ENCODE results near the gene JMJD7. TPM values are rescaled to one million over a fixed set of nuclear protein-coding genes. Genes with fewer than 3 reads are reported as not detected.

Gene JMJD7
- total and polyA plus RNA-seq, 5 donors from 2014 or later: 17.0 to 42.2 (median 25.9) TPM

- Histone ChIP-seq H3K4me3 (ENCODE audit: low read depth, low read length) (no peak overlapping the region), H3K4me1 (ENCODE audit: control insufficient read depth, insufficient read depth, low read length, poor library complexity, severe bottlenecking) (peaks cover 13% of the 10 kb centered on the region), H3K9me3 (ENCODE audit: control insufficient read depth in 2 of 2, low read length in 2 of 2) (no peaks in the 10 kb centered on the region), H3K27ac (ENCODE audit: insufficient read depth, low read length, poor library complexity, severe bottlenecking) (no peak overlapping the region), H3K27me3 (ENCODE audit: control insufficient read depth, insufficient read depth, low read length) (no peaks in the 10 kb centered on the region), H3K36me3 (ENCODE audit: control insufficient read depth, insufficient read depth, low read length) (no peaks in the 10 kb centered on the region)
- Mint-ChIP-seq H3K4me3 (no peak overlapping the region), H3K27me3 (no peaks in the 10 kb centered on the region), H3K36me3 (peaks cover 6% of the 10 kb centered on the region), H3K4me1 (peaks cover 13 to 66% (median 48%) of the 10 kb centered on the region in 4 donors), H3K9me3 (no peaks in the 10 kb centered on the region), H3K27ac (no peak overlapping the region)
- no peak for DNase-seq
- no peak for ATAC-seq (ENCODE audit: low read depth in 2 of 2)
These were observed 33.8 kb upstream of the JMJD7 start for GRCh38 chr15:41794081-41794480.

GRCh38 chr15:41795996-41796856 is 31.7 kb upstream of the JMJD7 start:
- H3K36me3 ChIP-seq (ENCODE audit: control insufficient read depth, insufficient read depth, low read length): peaks cover 13% of the 10 kb centered on the region
- no peaks in the 10 kb centered on the region for H3K9me3 ChIP-seq (ENCODE audit: control insufficient read depth in 2 of 2, low read length in 2 of 2)
- H3K27me3 ChIP-seq (ENCODE audit: control insufficient read depth, insufficient read depth, low read length): no peaks in the 10 kb centered on the region
- H3K4me1 ChIP-seq (ENCODE audit: control insufficient read depth, insufficient read depth, low read length, poor library complexity, severe bottlenecking): peaks cover 2% of the 10 kb centered on the region
- H3K4me3 ChIP-seq (ENCODE audit: low read depth, low read length): no peak overlapping the region
- Mint-ChIP-seq H3K4me3 (no peak overlapping the region), H3K27ac (peak overlapping the region in 2 of 3 donors; percentile 26 to 52), H3K36me3 (peaks cover 16% of the 10 kb centered on the region), H3K27me3 (no peaks in the 10 kb centered on the region), H3K9me3 (no peaks in the 10 kb centered on the region), H3K4me1 (peaks cover 6 to 51% (median 33%) of the 10 kb centered on the region in 4 donors)
- H3K27ac ChIP-seq (ENCODE audit: insufficient read depth, low read length, poor library complexity, severe bottlenecking): no peak overlapping the region
- ATAC-seq (ENCODE audit: low read depth in 2 of 2) (no peak), DNase-seq (no peak)

GRCh38 chr15:41797201-41797944 is 30.5 kb upstream of the JMJD7 start:
- H3K9me3 Mint-ChIP-seq: no peaks in the 10 kb centered on the region
- peaks cover 17% of the 10 kb centered on the region for H3K36me3 Mint-ChIP-seq
- H3K4me1 ChIP-seq (ENCODE audit: control insufficient read depth, insufficient read depth, low read length, poor library complexity, severe bottlenecking): no peaks in the 10 kb centered on the region
- H3K27me3 Mint-ChIP-seq: no peaks in the 10 kb centered on the region
- H3K4me1 Mint-ChIP-seq: peaks cover 6 to 40% (median 29%) of the 10 kb centered on the region in 4 donors
- no peak for DNase-seq
- H3K27me3 ChIP-seq (ENCODE audit: control insufficient read depth, insufficient read depth, low read length): no peaks in the 10 kb centered on the region
- ATAC-seq (ENCODE audit: low read depth in 2 of 2): no peak
- no peak overlapping the region for H3K27ac ChIP-seq (ENCODE audit: insufficient read depth, low read length, poor library complexity, severe bottlenecking)
- peaks cover 15% of the 10 kb centered on the region for H3K36me3 ChIP-seq (ENCODE audit: control insufficient read depth, insufficient read depth, low read length)
- H3K27ac Mint-ChIP-seq: peak overlapping the region in 2 of 3 donors; percentile 23 to 82
- H3K9me3 ChIP-seq (ENCODE audit: control insufficient read depth in 2 of 2, low read length in 2 of 2): no peaks in the 10 kb centered on the region
- H3K4me3 Mint-ChIP-seq: no peak overlapping the region
- H3K4me3 ChIP-seq (ENCODE audit: low read depth, low read length): no peak overlapping the region

GRCh38 chr15:41798607-41799487 is 29.0 kb upstream of the JMJD7 start:
- ATAC-seq (ENCODE audit: low read depth in 2 of 2) (peak in 1 of 2 donors; percentile 16), DNase-seq (no peak)
- Histone ChIP-seq H3K27me3 (ENCODE audit: control insufficient read depth, insufficient read depth, low read length) (no peaks in the 10 kb centered on the region), H3K4me3 (ENCODE audit: low read depth, low read length) (peak overlapping the region; percentile 11), H3K4me1 (ENCODE audit: control insufficient read depth, insufficient read depth, low read length, poor library complexity, severe bottlenecking) (no peaks in the 10 kb centered on the region), H3K9me3 (ENCODE audit: control insufficient read depth in 2 of 2, low read length in 2 of 2) (no peaks in the 10 kb centered on the region), H3K27ac (ENCODE audit: insufficient read depth, low read length, poor library complexity, severe bottlenecking) (no peak overlapping the region), H3K36me3 (ENCODE audit: control insufficient read depth, insufficient read depth, low read length) (peaks cover 15% of the 10 kb centered on the region)
- Mint-ChIP-seq H3K27me3 (no peaks in the 10 kb centered on the region), H3K4me3 (no peak overlapping the region), H3K4me1 (peaks cover 6 to 37% (median 26%) of the 10 kb centered on the region in 4 donors), H3K9me3 (no peaks in the 10 kb centered on the region), H3K36me3 (peaks cover 17% of the 10 kb centered on the region), H3K27ac (peak overlapping the region in 2 of 3 donors; percentile 59 to 78)

- Mint-ChIP-seq H3K4me3 (no peak overlapping the region), H3K27ac (peak overlapping the region in 1 of 3 donors; percentile 59), H3K27me3 (no peaks in the 10 kb centered on the region), H3K9me3 (no peaks in the 10 kb centered on the region), H3K36me3 (peaks cover 18% of the 10 kb centered on the region), H3K4me1 (peaks cover 6 to 35% (median 24%) of the 10 kb centered on the region in 4 donors)
- Histone ChIP-seq H3K4me1 (ENCODE audit: control insufficient read depth, insufficient read depth, low read length, poor library complexity, severe bottlenecking) (no peaks in the 10 kb centered on the region), H3K27me3 (ENCODE audit: control insufficient read depth, insufficient read depth, low read length) (no peaks in the 10 kb centered on the region), H3K27ac (ENCODE audit: insufficient read depth, low read length, poor library complexity, severe bottlenecking) (no peak overlapping the region), H3K4me3 (ENCODE audit: low read depth, low read length) (peak overlapping the region; percentile 11), H3K36me3 (ENCODE audit: control insufficient read depth, insufficient read depth, low read length) (peaks cover 15% of the 10 kb centered on the region), H3K9me3 (ENCODE audit: control insufficient read depth in 2 of 2, low read length in 2 of 2) (no peaks in the 10 kb centered on the region)
- ATAC-seq (ENCODE audit: low read depth in 2 of 2) (peak in 1 of 2 donors; percentile 29), DNase-seq (no peak)
These were observed 28.4 kb upstream of the JMJD7 start for GRCh38 chr15:41799488-41799805.

GRCh38 chr15:41801185-41801584 is 26.7 kb upstream of the JMJD7 start:
- Histone ChIP-seq H3K36me3 (ENCODE audit: control insufficient read depth, insufficient read depth, low read length) (peaks cover 15% of the 10 kb centered on the region), H3K9me3 (ENCODE audit: control insufficient read depth in 2 of 2, low read length in 2 of 2) (no peaks in the 10 kb centered on the region), H3K27ac (ENCODE audit: insufficient read depth, low read length, poor library complexity, severe bottlenecking) (no peak overlapping the region), H3K4me3 (ENCODE audit: low read depth, low read length) (no peak overlapping the region), H3K27me3 (ENCODE audit: control insufficient read depth, insufficient read depth, low read length) (no peaks in the 10 kb centered on the region), H3K4me1 (ENCODE audit: control insufficient read depth, insufficient read depth, low read length, poor library complexity, severe bottlenecking) (no peaks in the 10 kb centered on the region)
- ATAC-seq (ENCODE audit: low read depth in 2 of 2) (no peak), DNase-seq (no peak)
- Mint-ChIP-seq H3K27me3 (no peaks in the 10 kb centered on the region), H3K9me3 (no peaks in the 10 kb centered on the region), H3K4me3 (no peak overlapping the region), H3K36me3 (peaks cover 24% of the 10 kb centered on the region), H3K4me1 (peaks cover 2 to 29% (median 17%) of the 10 kb centered on the region in 4 donors), H3K27ac (no peak overlapping the region)

- Histone ChIP-seq H3K36me3 (ENCODE audit: control insufficient read depth, insufficient read depth, low read length) (peaks cover 18% of the 10 kb centered on the region), H3K27ac (ENCODE audit: insufficient read depth, low read length, poor library complexity, severe bottlenecking) (no peak overlapping the region), H3K27me3 (ENCODE audit: control insufficient read depth, insufficient read depth, low read length) (no peaks in the 10 kb centered on the region), H3K4me1 (ENCODE audit: control insufficient read depth, insufficient read depth, low read length, poor library complexity, severe bottlenecking) (no peaks in the 10 kb centered on the region), H3K9me3 (ENCODE audit: control insufficient read depth in 2 of 2, low read length in 2 of 2) (no peaks in the 10 kb centered on the region), H3K4me3 (ENCODE audit: low read depth, low read length) (no peak overlapping the region)
- Mint-ChIP-seq H3K4me1 (peaks cover 0 to 23% (median 15%) of the 10 kb centered on the region in 4 donors), H3K4me3 (no peak overlapping the region), H3K27me3 (no peaks in the 10 kb centered on the region), H3K36me3 (peaks cover 24% of the 10 kb centered on the region), H3K9me3 (no peaks in the 10 kb centered on the region), H3K27ac (no peak overlapping the region)
- ATAC-seq (ENCODE audit: low read depth in 2 of 2): no peak
- no peak for DNase-seq
These were observed 25.9 kb upstream of the JMJD7 start for GRCh38 chr15:41801850-41802455.
